Stimulated activated CD4-positive, alpha-beta T cell treated with anti-CD3 and anti-CD28 coated beads, Interleukin-4, amount 100 ng/mL, for 1 hour (primary cell): ENCODE measurements around the gene TLR2.

ENCODE experiments used
- DNase-seq: peaks from one replicate; pipeline ENCODE4 v3.0.0-alpha.2; 2020

TLR2 gene

GRCh38 chr4:153733751-153734448 is 49.8 kb downstream of the TLR2 start:
- DNase-seq = no peak

- no peak for DNase-seq
Observed at GRCh38 chr4:153735906-153736461, 51.9 kb downstream of the TLR2 start.

- DNase-seq = no peak
Observed at GRCh38 chr4:153741541-153741940, 57.5 kb downstream of the TLR2 start.

- no peak for DNase-seq
Observed at GRCh38 chr4:153745651-153746050, 61.6 kb downstream of the TLR2 start.

- no peak for DNase-seq
Observed at GRCh38 chr4:153747406-153747955, 63.4 kb downstream of the TLR2 start.

GRCh38 chr4:153748378-153748777 is 64.3 kb downstream of the TLR2 start:
- no peak for DNase-seq

GRCh38 chr4:153750197-153750817 is 66.2 kb downstream of the TLR2 start:
- DNase-seq = peak; percentile 47

- no peak for DNase-seq
Observed at GRCh38 chr4:153755186-153755585, 71.1 kb downstream of the TLR2 start.
